RPMI8226 (cell line): Measurements from ENCODE around the gene CRLF1.

ENCODE experiments used
- DNase-seq: peaks from one replicate; pipeline ENCODE4 v3.0.0-alpha.2; 2015

The CRLF1 gene

DNA sequence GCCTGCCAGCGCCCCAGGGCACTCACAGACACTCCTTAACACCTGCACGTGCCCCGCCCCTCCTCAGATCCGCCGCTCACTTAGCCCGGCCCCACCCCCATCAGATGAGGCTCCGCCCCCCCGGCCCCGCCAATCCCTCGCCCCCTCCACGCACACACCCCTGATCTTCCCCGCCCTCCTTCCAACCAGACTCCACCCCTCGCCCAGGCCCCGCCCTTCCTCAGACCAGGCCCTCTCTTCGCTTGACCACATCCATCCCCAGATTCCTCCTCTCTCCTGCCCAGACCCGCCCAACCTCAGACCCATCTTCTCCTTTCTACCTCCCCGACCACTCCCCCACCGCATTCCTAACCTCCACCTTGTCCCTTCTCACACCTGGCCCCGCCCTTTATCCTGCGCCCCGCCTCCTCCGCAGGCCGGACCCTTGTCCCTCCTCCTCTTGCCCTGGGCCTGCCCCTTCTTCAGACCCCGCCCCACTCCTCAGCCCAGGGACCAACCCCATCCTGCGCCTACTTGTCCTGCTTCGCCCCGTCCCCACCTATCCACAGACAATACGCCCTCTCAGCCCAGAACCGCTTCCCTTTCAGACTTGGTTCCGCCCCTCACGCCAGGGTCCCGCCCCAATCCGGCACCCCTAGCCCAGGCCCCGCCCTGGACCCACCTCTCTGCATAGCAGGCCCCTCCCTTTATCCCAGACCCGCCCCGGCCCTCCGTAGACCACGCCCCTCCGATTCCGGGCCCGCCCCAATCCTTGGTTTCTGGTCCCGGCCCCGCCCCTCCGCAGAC, 29.8 kb upstream of the CRLF1 start:
- peak; percentile 97 for DNase-seq

GRCh38 chr19:18635831-18636182, 29.2 kb upstream of the CRLF1 start:
- DNase-seq: no peak

DNA sequence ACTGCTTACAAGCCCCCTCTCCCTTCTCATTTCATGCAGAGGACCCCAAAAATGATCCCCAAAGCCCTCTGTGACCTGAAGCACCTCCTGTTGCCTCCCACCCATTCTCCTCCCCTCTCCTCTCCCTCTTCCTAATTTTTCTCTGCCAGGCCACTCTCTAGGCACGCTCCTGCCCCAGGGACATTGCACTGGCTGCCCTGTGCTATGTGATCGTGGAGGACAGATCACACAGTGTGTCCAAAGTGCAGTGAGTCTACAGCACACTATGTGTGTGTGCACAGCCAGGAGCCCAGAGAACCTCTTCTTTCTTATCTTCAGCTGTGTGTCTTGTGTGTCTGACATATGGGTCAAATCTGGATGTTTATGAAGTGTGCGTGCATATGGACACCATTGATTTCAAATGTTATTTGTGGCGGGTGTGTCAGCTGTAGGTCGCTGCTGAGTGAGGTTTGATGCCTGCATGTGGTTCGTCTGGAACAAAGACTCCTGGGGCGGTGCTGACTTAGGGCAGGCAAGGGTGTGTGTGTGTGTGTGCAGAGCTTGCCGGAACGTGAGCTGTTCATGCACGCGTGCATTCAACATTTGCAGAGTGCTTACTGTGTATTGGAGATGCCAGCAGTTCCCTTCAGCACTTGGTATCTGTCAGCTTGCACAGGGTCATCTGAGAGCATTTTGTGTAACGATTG, 28.2 kb upstream of the CRLF1 start:
- no peak for DNase-seq

- DNase-seq: peak; percentile 90
These were observed 26.7 kb upstream of the CRLF1 start for GRCh38 chr19:18633321-18633720.

- DNase-seq: no peak
These were observed 22.8 kb upstream of the CRLF1 start for GRCh38 chr19:18629166-18630088.

DNA sequence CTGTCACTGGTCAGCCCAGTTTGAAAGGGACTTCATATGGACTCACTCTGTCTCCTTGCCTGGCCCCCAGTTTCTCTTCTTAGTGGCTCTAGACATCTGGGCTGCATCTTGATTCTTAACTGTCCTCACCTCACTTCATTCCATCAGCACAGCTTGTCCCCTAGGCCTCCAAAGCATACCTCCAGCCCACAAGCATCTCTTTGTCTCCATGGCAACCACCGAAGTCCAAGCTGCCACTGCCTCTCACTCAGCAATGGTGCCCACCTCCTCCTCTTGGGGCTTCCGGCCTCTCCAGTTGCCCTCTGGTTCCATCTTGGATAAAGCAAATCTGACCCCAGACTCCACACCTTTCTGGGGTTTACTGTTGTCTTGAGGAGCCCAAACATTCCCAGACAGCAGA, 20.3 kb upstream of the CRLF1 start:
- DNase-seq: no peak

- DNase-seq: no peak
These were observed 14.3 kb upstream of the CRLF1 start for GRCh38 chr19:18620902-18621301.

GRCh38 chr19:18620311-18620710, 13.7 kb upstream of the CRLF1 start:
- no peak for DNase-seq

DNA sequence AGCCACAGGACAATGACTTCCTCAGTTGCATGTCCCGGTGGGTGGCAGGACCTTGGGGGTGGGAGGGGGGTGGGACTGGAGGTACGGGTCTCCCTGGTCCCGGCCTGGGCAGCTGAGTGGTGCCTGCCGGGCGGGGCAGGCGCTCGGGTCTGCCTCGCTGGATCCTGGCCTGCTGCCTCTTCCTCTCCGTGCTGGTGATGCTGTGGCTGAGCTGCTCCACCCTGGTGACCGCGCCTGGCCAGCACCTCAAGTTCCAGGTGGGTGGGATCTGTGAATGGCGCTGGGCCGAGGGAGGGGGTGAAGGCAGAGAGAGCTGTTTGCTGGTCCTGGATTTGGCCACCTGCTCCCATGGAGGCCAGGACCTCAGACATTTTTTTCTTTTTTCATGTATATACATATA, 11.6 kb upstream of the CRLF1 start:
- no peak for DNase-seq

DNA sequence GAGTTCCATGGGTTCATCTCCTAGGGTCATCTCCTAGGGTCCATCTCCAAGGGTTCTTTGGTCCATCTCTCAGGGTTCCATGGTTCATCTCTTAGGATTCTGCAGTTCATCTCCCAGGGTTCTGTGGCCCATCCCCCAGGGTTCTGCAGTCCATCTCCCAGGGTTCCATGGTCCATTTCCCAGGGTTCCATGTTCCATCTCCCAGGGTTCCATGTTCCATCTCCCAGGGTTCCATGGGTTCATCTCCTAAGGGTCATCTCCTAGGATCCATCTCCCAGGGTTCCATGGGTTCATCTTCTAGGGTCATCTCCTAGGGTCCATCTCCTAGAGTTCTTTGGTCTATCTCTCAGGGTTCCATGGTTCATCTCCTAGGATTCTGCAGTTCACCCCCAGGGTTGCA, 11.0 kb upstream of the CRLF1 start:
- DNase-seq: no peak

DNA sequence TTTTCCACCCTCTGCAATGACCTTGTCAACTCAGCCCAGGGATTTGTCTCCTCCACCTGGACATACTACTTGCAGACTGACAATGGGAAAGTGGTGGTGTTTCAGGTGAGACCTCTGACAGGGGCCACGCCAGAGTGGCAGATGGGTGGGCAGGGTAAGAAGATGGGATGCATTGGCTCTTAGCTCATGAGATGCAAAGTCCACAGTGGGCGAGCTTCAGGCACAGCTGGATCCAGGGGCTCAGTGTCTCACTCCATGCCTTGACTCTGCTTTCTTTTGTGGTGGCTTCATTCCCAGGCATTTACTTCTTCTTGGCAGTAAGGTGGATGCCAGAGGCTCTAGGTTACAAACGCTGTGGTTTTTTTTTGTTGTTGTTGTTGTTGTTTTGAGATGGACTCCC, 9.4 kb upstream of the CRLF1 start:
- no peak for DNase-seq

- DNase-seq: no peak
These were observed 7.1 kb upstream of the CRLF1 start for GRCh38 chr19:18613589-18614234.

DNA sequence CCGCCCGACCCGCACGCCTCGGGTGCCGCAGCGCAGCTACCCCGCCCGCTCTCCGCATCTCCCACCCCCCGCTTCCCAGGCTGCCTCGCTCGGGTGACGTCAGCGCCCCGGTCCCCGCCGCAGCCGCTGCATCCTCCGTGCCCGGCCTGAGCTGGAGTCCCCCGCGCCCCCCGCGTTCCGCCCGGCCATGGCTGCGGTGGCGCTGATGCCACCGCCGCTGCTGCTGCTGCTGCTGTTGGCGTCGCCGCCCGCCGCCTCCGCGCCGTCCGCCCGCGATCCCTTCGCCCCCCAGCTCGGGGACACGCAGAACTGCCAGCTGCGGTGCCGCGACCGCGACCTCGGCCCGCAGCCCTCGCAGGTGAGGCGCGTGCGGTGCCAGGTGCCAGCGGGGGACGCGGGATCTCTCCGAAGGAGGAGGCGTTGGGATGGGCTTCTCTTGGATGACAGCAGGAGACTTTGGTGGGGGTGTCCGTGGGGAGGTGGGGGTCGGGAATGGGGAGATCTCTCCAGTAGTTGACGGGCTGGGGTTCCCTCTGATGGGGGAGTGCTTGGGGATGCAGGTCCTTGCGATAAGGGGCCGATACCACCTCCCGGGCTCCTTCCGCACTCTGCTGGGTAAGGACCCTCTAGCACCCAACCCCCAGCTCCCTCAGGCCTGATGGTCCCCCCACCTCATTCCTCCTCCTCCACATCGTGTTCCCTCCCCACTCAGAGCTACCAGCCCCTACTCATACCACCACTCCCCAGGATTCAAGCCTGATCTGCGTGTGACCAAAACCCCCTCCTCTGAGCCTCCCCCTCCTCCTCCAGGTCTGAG, 6.4 kb upstream of the CRLF1 start, which contains the start of gene TMEM59L:
TSS of gene TMEM59L (plus strand) at position 99 of the 817 bp plus-strand sequence. CDS start at position 188, 89 bp downstream.
- no peak for DNase-seq

DNA sequence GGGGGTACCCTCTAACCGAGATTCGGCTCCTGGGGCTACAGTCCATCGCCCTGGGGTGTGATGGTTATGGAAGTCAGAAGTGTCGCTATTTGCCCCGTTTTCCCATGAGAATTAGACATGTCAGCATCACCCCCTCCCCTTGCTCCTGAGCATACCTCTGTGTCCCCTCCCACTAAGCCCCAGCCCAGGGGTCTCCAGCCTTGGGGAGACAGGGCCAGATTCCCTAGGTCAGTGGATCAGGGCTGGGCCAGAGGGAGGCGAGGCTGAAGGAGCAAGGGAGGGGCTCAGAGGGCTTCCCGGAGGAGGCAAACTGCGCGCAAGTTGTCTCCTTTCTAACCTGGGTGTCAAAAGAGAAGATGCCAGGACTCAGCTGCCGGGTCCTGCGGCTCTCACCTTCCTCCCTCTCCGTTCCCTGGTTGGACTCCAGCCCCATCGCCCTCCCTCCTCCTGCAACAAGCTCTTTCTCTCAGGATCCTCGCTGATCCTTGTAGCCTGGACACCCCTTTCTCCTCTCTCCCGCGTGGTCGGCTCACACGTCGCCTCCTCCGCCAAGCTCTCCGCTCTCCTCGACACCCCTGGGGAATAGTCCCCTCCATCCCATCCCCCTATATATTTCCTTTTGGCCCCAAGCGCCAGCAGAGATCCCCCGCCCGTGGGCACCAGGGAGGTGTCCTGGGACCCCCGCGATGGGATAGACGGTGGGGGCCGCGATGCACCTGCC, 5.6 kb upstream of the CRLF1 start:
- DNase-seq: no peak

GRCh38 chr19:18611327-18612050, 4.9 kb upstream of the CRLF1 start:
- no peak for DNase-seq

GRCh38 chr19:18610556-18611326, 4.1 kb upstream of the CRLF1 start:
- no peak for DNase-seq

GRCh38 chr19:18610245-18610555, 3.6 kb upstream of the CRLF1 start:
- no peak for DNase-seq

GRCh38 chr19:18609717-18610051, 3.1 kb upstream of the CRLF1 start:
- DNase-seq: no peak

DNA sequence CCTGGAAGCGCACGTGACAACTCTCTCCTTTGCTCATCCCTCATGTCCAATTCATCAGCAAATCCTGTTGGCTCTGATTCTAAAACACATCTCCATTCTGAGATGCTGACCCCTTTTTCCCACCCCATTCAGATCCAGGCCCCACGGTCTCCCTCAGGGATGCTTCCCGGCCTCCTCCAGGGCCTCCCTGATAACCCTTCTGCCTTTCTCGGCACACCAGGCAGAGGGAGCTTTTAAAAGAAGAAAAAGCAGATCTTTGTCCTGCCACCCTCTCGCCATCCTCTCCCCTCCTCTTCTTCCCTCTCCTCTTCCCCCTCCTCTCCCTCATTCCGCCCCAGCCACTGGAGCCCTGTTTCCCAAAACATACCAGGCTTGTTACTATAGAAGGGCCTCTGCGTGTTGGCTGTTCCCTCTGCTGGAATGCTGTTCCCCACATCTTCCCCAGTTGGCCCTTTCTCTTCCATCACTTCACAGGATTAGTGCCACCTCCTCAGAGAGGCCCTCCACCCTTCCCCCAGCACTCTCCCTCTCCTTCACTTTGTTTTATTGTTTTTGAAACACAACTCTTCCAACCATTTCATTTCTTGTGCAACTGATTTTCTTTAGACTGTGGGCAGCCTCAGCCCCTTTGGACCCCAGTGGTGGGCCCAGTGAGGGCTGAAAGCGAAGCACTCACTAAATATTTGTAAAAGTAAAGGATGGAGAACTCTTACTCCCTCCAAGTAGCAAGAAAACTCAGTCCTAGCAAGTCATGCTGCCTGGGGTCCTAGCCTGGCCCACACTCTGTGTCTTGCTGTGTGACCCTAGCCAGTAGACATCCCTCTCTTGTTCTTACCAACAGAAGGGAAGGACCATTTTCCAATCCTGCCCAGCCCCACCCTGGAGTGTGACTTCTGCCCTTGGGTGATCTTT, 2.5 kb upstream of the CRLF1 start:
- no peak for DNase-seq
